ENCODE data around the gene HS3ST3A1.

- TF ChIP-seq CTCF (IDR thresholded peaks at IDR 0.05) (no peak), POLR2A (IDR thresholded peaks at IDR 0.05) (no peak)
Observed at GRCh38 chr17:13475574-13476223, 126.0 kb downstream of the HS3ST3A1 start.
